UCSD-AML1 (cell line): ENCODE data around the gene TMEM150C.
A peak's percentile ranks its signal among the peaks of the same experiment; 100 is the strongest.

ENCODE experiments used
- DNase-seq: peaks from one replicate; lab custom pipeline; 2025; ENCODE audit not compliant: unreplicated experiment; lab: John Stamatoyannopoulos, UW

TMEM150C gene

GRCh38 chr4:82561786-82562563, at the start of gene TMEM150C:
TSS of gene TMEM150C (minus strand) at chr4:82561988. CDS start at chr4:82504657, 57,331 bp downstream.
- DNase-seq = peak; percentile 17

- no peak for DNase-seq
Observed at GRCh38 chr4:82611527-82611926, 49.7 kb upstream of the TMEM150C start.

- DNase-seq = no peak
Observed at GRCh38 chr4:82610041-82610440, 48.3 kb upstream of the TMEM150C start.

GRCh38 chr4:82606622-82607021, 44.8 kb upstream of the TMEM150C start:
- DNase-seq = no peak

DNA sequence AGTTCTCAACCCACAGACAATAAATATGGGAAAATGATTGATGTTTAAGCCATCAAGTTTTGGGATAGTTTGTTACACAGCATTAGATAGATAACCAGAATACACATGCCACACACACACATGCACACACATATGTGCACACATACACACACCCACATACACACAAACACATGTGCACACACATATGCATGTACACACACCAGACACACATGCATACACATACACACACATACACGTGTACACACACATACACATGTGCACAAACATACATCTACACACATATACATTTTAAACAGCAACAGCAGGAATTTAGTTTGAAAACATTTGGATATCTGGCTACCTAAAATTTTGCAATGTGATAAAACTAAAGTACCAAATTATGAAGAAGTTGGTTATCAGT, 42.7 kb upstream of the TMEM150C start:
- DNase-seq = no peak

DNA sequence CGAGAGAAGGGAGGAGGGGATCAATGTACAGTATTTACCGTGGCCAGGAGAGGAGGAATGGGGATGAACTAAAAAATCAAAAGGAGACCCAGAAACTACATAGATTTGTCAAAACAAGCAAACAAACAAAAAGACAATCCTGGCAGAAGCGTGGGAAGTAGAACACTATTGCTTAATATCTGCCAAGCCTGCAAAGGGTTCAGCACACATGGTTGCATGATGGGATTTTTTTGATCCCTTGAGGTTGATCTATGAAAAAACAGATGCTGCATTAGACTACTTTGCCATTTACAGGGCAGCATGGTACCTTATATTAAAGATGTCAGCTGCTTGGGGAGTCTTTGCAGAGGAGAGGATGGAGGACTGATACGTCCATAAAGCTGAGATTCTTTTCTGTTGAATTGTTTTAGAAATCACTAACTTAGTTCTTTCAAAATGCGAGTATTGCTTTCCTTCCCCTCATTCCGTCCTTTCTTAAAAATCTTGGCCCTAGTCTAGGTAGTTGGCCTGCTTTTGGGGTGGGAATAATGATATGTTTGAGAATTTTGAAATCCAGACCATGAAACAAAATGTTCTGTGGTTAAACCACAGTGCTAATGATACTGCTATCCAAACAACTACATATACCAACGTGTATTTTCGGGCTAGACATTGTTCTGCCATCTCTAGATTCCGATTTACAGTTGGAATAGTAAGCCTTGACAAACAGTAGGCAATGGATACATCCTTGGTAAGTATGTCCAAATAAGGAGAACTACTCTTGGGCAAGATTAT, 39.6 kb upstream of the TMEM150C start:
- DNase-seq = no peak

DNA sequence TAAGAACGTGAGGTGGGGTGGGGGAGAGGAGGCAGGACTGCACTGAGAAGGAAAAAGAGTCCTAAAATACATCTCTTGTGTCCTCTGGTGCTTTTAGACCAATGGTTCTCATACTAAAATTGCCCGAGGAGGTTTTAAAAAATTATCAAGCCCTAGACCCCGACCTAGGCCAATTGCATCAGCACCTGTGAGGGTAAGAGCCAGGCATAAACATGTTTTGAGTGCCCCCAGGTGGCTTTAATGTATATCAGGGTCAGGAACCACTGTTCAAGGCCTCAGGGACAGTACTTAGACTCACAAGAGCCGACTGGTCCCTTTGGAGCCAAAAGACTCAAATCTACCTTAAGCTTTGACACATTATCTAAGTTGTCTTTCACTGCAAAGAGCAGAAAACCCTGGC, 37.5 kb upstream of the TMEM150C start:
- DNase-seq = no peak

DNA sequence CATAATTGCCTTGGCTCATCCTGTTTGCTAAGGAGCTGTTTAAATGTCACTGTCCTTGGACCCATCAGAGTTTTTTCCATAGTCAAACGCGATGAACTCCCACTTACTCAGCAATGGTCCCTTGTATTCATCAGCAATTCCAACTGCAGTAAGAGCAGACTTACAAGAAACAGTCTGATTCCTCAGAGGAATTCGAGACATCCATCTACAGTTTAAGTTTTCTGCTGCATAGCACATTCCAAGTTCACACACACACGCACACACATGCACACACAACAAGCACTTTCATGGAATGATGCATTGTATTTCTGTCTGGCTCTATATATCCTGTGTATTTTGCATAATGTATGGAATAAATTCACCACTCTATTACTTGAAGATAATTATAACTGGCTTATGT, 32.7 kb upstream of the TMEM150C start:
- DNase-seq = no peak

- no peak for DNase-seq
Observed at GRCh38 chr4:82593411-82593810, 31.6 kb upstream of the TMEM150C start.

GRCh38 chr4:82592639-82593038, 30.9 kb upstream of the TMEM150C start:
- DNase-seq = no peak

DNA sequence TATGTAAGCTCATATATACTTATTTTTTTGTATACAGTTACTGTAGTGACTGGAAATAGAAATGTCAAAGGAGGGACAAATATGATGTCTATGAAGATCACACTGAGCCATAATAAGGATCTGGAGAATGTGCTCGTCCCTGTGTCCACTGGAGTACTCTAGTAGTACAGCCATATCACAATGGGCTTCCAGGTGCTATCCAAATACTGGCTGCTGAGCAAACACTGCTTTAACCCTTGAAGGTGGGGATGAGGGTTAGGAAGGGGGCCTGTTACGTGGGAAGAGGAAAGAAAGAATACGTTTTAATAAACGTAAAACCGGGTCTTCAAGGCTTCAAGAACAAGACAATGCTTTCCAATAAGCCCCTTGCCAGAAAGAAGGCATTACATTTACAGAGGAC, 29.8 kb upstream of the TMEM150C start:
- DNase-seq = no peak

DNA sequence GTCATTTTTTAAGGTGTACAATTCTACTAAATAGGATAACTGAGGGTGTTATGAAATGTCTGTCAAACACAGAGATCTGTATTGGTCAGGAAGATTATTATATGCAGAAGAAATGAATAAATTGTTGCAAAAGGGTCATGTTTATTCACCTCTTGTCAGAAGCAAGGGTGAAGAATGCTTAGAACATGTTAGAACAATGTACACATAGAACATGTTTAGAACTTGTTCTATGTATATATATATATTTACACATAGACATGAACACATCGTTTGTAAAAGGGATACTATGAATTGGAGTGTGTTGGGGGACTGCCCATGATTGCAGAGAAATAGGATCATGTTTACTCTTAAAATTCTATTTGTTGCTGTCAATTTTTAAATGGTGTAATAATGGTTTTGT, 28.0 kb upstream of the TMEM150C start:
- no peak for DNase-seq

DNA sequence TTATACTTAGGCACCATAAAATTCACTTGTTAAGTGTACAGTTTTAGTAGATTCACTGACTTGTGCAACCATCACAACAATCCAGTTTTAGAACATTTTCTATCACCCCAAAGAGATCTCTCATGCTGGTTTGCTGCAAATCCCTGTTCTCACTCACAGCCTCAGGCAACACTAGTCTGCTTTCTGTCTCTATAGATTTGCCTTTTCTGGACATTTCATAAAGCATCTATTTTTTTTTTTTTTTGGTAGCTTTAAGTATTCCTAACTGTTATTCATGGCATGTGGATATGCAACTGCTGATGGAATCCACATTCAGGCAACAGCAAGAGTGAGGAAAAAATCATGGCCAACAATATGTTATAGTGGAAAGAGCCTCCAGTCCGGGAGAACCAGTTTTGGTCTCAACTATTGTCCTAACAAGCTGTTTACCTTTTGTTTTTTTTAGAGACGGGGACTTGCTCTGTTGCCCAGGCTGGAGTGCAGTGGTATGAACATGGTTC, 27.0 kb upstream of the TMEM150C start:
- DNase-seq = no peak

DNA sequence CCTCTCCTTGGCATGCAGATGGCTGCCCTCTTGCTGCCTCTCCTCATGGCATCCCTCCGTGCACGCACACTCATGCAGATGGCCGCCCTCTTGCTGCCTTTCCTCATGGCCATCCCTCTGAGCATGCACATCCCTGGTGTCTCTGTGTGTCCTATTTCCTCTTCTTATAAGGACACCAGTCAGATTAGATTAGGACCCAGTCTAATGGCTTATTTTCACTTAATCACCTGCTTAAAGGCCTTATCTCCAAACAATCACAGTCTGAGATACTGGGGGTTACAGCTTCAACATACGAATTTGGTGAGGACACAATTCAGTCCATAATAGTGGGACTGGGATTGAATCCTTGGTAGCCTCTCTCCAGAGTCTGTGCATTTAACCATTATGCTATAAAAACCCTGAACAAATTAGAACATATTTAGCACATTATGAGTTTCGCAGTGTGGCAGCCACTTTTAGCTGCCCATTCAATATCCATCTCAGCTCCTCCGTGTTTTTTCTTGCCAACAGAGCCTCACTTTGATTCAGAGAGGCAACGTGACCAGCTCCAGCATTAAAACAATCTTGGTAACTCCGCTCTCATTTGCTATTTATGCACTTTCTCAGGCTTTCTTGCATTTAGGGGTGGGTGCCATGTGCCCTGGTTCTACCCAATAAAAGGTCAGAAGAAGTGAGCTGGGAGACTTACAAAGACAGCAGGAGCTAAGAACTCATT, 26.2 kb upstream of the TMEM150C start:
- no peak for DNase-seq

- no peak for DNase-seq
Observed at GRCh38 chr4:82585690-82586435, 24.1 kb upstream of the TMEM150C start.

- DNase-seq = no peak
Observed at GRCh38 chr4:82584931-82585330, 23.1 kb upstream of the TMEM150C start.

GRCh38 chr4:82583897-82584587, 22.3 kb upstream of the TMEM150C start:
- DNase-seq = no peak

DNA sequence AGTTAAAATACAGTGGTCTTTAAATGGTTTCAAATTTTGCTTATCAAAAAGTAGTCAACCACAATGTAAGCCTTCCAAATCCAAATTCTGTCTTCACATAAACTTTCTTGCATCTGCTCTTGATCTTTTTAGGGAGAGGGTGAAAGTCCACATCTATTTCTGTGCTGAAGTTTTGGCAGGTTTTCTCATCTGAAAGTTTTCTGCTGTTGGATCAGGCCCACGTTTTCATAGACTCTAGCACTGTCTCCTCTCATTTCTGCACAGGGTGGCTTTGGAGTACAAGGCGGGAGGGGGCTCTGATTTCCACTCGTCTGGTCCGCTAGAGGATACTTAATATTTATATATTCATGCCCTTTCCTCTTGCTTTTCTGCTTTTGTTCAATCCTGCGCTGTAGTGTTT, 18.1 kb upstream of the TMEM150C start:
- DNase-seq = no peak

DNA sequence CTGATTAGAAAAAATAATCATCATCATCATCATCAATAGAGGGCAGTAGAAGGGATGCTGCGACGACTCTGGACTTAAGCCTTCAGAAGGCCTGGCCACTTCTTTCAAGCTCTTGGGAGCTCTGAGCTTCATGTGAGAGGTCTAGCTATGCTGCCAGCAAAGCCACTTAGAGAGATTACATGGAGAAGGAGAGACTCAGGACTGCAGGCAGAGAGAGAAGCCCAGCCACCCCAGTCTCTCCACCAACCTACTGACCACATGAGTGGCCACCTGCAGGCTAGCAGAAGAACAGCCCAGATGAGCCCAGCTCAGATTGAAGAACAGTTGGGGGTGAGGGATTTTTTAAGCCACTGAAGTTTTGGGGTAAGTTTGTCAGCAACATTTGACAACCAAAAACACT, 17.1 kb upstream of the TMEM150C start:
- no peak for DNase-seq

DNA sequence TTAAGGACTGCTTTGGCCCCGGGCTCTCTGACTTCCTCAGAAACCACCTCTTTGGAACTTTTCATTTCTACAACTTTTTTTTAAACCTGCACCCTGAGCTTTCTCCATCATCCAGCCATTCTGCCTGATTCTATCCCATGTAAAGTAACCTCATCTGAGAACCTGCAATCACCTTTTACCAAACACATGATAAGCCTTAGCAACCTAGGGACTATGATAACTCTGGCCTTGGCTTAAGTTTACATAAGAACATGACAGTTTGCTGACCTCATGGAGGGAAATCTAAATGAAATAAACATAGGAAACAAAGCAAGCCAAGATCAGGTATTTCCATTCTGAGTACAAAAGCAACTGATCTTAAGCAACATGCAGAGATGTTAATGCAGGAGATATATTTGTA, 15.7 kb upstream of the TMEM150C start:
- no peak for DNase-seq
